SIG-M5 treated with dmso at 0.1 percent for 504 hours (cell line): ENCODE results near the gene ANO7.

Source experiments
- DNase-seq: peaks from one replicate; lab custom pipeline; 2025; ENCODE audit not compliant: unreplicated experiment; lab: John Stamatoyannopoulos, UW

The ANO7 gene

DNA sequence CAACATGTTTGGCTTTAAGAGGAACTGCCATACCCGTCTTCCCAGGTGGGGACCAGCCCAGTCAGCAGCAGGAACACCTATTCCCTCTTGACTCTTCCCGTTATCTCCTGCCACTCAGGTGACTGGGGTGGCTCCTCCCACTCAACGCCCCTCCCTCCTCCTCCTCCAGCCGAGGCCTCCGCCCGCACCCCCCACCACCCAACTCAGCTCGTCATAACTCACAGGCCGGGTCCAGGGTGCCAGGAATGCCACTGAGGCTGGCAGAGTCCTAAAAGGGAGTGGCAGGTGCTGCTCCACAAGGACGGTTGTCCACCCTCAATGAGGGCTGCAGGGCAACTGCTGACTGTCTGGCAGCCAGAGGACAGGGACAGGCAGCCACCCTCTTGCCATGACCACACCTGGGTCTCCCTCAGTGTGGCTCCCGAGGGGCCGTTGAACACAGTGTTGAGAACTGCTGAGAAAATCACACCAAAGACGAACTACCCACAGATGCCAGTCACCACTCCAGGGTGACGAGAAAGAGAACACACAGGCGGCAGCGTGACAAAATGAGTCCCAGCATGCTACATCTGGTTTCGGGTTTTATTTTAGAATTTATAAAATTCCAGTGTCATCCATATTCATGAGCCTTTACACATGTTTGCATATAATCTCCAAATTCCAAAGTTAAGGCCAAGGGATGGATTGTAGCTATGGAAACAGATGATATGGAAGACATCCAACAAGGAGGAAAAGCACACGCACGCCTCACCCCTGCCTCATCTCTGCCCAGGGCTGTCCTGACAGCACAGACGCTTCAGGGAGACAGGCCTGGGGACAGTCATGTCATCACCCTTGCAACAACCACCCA is 38.5 kb downstream of the ANO7 start:
- no peak for DNase-seq

DNA sequence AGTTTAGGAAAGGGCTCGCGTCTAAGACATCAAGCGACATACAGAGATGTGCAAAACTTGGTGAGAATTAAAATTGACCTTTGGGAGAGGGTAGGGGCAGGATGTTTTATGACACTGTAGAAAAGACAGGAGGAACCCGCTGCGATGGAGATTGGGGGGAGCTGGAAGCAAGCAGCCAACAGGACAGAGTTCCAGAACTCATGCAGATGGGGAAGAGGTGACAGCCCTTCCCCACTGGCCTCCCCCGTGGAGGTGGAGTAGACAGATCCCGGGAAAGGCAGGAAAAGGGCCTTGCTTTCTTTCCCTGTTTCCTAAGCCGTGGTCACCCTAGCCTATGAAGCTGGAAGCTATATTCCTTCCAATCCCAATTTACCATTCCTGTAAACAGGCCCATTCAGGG is 39.1 kb downstream of the ANO7 start:
- no peak for DNase-seq

DNA sequence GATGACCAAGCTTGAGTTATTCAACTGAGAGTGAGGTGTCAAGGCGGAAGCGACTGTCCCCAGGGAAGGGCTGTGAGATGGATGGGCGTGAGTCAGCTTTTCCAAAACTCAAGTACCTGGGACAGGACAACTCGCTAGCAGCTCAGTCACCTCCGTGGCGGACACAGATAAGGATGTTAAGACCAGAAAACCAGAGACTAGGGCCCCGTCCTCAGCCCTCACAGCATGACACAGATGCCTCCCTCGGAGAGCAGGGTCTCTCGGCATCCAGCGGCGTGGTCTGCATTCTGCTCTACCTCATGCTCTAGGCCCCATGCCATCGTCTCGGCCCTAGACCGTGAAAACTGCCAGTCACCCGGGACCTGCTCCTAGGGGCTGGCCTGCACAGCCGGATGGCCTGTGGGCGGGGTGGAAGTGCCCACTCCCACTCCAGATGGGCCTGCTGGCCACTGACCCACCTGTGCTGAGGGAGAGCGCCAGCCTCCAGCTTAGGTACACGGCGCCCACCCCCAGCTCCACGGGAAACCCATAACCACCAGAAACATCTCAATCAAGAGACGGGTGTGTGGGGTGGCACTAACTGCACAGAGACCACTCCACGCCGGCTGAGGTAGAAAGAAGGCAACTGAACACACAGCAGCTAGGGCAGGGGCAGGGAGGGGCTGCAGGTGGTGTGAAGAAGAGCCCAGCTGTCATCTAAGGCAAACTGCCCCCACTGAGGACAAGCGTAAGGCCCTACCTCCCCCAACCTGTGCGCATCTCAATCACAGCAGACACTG is 39.8 kb downstream of the ANO7 start:
- DNase-seq = no peak

DNA sequence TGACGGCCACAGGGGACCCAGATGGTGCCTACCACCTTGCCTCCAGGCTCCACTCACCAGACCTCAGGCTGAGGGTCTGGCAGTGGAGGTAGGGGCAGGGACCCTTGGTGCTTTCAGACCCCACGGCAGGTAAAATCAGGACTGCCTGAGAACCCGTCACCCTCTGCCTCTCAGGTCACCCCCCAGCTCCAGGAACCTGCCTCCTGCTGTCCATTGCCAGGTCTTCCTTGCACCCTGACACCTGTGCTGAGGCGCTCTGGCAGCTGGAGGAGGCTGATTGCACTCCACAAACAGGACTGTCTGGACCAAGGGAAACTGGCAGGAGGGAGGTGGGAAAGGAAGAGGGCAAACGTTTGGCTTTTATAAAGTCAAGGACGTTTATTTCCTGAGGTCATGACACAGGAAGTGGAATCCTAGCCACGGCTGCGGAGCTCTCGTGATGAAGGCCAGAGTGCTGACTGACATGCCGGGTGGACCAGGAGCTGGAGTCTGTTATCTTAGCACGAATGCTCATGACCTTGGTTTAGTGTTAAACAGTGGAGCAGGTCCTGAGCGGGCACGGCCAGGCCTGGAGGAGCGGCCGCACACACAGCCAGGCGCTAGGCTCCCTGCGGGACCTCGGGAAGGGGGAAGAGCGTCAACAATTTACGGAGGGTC is 40.5 kb downstream of the ANO7 start:
- no peak for DNase-seq

DNA sequence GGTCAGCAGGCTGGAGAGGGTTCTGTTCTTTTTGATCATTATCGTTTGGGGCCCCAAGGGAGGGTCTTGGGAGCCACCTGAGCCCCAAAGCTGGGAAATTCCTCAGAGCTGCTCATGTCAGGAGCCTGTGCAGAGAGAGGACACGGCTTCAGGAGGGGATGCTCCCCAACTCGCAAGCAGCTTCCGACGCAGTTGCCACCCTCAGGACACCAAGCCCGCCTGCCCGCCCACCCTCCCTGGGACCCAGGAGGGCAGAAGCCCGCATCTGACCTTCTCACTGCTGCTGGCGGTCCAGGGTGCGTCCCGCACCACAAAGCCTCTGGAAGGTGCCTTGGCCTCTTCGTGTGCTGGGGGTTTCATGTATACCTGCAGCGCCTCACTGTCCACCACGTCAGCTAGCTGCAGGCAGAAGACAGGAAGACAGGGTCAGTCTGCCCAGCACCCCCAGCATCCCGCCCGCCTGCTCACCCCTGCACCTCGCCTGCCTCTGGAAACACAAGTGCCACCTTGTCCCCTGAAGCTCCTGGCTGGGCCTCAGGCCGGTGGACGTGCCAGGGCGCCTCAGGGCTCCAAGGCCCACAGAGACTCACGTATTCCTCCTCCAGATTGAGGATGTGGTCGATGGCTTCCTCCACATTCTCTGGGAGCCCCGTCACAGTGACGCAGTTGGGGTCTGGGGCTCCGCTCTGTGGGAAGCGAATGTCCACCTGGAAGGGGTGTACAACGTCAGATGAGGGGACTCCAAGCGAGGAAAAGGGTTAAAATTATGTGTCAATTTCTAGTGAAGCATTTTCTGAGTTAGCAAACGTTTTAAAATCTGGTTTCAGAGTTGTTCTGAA is 41.3 kb downstream of the ANO7 start:
- DNase-seq = no peak

DNA sequence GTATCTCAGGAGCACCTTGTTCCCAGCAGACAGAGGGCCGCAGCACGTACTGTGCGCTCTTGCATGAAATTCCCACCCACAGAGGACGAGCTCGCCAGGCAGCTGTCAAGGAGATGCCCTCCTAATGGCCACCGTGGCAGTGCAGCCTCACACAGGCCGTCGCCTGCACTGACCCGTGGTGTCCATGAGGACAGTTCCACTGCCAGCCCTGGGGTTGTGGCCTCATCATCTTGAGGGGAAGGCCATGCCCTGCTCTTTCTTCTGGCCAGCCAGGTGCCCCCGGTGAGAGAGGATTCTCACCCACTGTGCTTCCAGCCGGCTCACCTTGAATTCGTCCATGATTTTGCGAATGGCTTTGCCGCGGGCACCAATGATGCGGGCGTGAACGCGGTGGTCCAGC is 42.0 kb downstream of the ANO7 start:
- DNase-seq = no peak

DNA sequence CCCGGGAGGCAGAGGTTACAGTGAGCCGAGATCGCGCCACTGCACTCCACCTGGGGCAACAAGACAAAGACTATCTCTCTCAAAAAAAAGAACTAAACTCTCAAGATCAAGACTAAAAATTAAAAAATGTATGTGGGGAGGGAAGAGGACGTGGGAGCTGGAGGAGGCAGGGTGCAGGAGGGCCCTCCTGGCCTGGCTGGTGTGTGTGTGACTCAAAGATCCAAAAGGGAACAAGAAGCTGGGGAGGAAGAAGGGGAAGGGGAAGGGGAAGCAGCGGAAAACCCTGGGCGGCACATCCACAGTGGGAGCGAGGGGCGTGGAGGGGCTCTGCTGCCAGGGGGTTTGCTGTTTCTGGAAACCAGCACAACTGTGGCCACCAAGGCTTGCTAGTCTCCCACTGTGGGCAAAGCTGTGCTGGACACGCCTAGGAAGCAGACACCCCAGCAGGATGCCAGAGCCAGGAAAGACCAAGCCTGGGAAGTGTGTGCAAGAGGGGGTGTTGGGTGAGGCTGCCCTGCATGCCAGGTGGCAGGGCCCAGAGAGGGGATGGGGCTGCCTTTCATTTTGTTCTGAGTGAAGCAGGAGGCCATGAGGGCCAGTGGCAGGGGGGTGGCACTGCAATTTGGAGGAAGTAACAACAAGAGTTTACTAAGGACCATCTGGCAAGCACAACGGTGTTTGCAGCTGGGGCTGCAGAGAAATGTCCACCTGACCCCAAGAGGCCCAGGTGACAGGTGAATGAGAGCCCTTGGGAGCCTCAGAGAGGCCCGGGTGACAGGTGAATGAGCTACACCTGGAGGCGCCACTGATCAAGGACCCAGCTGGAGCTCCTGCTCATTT is 44.5 kb downstream of the ANO7 start:
- no peak for DNase-seq

DNA sequence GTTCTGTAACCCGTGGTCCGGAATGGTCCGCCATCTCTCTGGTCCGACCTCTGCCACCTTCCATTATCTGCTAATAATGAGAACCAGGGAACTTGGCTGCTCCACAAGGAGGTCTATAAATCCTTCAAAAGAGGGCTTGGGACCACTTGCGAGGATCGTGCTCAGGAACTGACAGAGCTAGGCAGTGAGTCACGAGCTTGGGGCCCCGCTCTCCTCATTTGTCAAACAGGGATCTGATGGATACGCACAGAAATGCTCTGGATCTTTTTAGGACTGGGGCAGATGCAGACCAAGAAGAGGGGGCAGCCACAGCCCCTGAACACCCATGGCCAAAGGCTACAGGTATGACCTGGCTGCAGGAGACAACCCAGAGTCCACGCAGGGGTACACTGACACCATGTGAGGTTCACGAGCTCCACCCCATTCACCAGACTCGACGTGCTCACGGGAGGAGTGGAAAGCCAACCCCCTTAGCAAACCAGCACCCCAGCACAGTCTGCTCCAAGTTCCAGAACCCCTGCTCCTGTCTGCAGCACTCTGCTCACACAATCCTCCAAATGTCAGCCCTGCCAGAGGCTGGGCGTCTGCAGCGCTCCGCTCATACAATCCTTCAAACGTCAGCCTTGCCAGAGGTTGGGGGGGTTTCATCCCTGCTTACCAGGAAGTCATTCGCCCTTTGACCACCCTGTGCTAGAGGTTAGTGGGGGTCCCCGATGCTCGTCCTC is 45.8 kb downstream of the ANO7 start:
- DNase-seq = no peak

DNA sequence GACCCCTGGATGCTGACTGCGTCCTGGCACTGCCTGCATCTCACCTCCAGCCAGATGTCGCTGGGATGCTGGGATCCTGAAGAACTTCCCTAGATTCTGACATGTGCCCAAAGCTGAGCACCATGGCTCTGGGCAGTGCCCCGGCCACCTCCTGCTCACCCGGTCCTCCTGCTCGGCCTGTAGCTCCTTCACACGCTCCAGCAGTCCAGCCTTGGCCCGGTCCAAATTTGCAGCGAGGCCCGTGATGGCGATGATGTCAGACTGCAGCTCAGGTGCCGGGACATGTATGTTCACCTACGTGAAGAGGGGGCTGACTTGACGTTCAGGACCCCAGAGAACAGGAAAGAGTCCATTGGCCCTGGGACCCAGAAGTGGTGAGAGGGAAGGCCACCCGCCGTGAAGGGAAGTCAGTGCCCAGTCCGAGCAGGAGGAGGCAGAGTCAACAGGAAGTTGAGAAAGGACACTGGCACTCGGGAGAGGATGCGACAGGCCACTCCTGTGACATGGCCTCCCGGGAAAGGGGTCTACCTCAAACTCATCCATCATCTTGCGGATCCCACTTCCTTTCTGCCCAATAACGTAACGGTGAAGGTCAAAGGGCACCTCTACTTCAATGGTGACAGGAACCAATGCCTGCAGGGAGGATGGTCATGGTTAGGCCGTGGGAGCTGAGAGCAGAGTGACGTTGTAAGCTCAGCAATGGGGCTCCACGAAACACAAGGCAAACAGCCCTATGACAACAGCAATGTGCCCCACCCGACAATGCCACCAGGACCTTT is 46.7 kb downstream of the ANO7 start:
- DNase-seq = no peak

DNA sequence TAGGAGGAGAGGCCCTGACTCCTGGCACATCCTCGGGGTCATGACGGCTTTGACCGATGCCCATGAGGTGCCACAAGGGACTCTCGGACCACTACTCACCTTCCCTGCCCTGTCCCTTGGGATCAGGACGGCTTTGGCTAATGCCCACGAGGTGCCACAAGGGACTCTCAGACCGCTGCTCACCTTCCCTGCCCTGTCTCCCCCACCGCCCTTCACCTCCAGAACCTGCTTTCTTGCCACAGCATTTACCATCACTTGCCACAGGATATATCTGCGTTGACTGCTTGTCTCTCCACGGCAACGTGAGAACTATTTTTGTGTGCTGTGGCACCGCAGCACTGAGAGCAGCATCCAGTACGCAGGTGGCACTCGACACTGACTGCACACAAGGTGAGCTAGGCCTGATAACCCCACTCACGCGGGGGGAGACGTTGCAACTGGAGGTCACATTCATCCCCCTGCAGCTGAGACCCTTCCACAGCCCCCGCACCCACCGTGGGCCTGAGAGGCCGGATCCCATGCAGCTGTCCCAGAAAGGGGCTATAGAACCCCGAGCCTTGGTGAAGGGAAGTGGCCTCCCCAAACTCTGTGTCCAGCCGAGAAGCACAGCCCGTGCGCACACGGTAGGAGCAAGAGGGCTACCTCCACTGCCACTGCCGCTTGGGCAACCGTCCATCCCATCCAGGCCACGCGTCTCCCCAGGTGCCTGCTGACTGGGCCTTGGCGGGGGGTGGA is 47.5 kb downstream of the ANO7 start:
- DNase-seq = no peak

DNA sequence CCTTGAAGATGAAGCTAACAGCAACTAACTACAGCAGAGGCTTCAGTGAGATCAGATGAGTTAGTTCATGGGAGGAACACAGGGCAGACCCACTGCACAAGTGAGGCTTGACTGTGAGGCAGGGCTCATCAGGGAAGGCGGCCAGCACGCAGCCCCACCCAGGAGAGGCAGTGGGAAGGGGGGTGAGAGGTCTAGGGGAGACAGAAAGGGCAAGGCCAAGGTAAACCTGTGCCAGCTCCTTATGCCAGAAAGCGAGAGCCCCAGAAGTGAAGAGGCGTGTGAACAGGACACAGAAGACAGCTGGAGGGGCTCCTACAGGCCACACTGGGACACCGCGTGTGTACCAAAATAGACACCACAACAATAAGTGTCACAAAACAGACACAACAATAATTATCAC is 48.6 kb downstream of the ANO7 start:
- DNase-seq = no peak

DNA sequence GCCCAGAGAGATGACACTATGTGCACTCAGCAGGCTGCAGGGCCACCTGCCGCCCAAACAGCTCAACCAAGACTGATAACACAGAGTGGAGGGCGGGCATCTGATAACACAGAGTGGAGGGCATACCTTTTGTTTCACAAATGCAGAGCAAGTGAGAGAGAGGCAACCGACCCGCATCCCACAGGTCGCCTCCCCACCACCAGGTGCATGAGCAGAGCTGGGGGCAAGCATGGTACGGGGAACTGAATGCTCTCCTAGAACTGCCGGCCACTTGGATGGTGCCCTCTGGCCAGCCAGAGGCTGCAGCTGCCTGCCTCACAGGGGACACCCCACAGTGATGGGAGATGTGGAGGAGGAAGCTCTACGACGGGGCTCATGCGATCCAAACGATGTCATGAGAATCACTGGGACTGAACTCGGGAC is 49.5 kb downstream of the ANO7 start:
- no peak for DNase-seq

DNA sequence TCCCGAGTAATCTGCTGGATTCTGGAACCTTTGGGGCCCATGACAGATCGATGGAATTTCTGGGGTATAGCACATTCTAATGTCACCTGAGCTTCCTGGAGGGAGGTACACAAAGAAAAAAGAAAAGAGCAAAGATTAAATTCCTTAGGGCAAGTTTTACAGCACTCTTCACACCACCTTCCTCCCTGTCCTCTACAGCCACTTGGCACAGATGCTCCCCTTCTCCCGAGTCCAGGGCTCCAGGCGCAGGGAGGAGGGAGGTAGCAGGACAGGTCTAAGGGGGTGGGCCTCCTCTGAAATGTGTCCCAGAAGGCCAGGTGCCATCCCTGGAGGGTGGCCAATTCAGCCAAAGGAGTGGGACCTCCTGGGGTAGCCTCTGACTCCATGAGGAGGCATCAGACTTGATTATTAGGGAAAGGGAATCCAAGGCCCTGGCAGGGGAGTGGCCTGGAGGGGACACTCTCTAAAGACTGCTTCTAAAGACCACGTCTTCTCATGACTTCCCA is 50.3 kb downstream of the ANO7 start:
- no peak for DNase-seq

DNA sequence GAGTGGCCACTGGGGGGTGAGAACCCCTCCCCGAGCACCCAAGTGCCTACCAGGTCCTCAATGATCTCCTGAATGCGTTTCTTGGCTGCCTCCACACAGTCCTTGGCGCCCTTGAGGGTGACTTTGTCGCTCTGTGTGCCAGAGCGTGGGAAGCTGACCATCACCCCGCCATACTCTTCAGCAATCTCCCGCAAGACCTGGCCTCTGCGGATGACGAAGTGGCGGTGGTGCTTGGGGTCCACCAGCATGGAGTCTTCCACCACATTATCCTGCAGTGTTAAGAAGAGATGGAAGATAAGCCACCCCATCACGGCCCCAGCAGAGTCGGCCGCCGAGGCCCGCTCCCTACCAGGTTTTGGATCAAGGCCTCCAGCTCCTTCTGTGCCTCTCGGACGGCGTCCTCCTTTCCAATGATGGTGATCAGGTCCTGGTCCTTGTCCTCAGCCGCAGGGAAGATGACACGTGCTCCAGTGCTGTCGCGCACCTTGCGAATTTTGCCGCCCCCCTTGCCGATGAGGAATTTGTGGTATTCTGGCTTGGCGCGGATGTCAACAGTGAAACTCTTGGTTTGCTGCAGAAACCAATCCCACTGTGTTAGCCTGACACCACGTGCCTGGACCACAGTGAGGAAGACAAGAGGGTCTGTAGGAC is 51.2 kb downstream of the ANO7 start:
- DNase-seq = no peak

DNA sequence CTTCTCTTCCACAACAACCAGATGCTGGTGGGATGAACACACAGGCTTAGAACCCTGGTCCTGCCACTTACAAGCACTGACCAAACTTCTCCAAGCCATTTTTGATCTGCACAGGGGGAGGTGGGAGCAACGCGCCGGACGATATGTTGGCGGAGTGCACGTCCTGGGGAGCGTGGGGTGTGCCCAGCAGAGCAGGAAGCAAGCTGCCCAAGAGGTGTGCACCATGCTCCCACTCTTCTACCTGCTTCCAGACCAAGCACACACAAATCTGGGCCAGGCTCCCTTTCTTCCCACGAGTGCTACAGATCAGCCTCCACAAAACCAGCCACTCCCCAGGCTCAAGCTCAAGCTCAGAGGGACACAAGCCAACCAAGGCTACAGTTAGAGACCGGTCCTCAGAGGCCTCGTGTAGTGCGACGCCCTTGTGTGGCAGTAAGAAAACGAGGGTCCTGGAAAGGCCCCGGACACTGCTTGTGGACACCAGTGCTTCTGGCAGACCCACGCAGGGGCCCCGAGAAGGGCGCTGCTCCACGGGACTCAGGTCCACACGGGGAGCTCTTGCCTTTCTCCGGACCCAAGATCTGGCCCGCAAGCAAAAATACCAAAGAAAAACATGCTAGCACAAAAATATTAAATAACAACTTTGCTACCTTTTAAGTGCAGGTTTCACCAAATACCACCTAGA is 52.0 kb downstream of the ANO7 start:
- DNase-seq = no peak

DNA sequence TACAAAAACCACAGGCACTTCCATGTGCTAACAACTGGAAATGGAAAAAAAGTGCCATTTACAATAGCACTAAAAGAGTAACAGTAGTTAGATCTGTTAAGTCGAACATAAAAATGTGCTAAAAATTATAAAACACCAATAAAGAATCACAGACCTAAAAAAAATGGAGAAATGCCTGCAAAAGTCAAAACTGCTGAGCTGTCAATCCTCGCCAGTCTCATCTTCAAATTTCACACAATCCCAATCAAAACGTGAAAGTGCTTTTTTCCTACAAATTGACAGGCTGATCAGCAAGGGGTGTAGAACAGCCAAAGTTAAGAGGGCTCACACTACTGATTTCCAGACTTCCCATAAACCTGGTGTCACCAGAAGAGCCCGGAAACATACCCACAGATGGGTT is 53.2 kb downstream of the ANO7 start:
- DNase-seq = no peak

DNA sequence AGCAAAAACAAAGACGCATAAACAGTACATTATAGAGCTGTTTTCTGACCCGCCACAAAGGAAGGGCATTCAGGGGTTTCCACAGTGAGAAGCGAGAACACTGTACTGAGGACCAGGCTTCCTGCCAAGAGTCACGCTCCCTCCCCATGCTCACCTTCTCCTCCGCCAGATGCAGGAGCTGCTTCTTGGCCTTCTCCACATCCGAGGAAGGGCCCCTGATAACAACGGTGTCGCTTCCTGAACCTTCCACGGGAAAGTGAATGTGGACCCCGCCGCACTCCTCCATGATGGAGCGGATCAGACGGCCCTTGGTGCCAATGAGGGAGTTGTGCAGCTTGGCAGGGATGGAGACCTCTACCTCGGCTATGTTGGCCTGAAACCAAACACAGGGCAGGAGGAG is 53.8 kb downstream of the ANO7 start:
- DNase-seq = no peak
